WERI-Rb-1 (cell line): Measurements from ENCODE around the gene CDH4.
"Not testable (repeated sequence)": the region's sequence is repeated elsewhere in the genome, so short reads cannot be mapped to it uniquely, and the experiment has no call there.

Experiments
- DNase-seq: peaks from one replicate; pipeline ENCODE4 v3.0.0-alpha.2; 2020
- H3K27ac ChIP-seq: fragments of 250-450 bp; sonication (Bioruptor Pico); 2 replicates; pipeline ENCODE4 v1.5.1; 2020; ENCODE audit warnings: mild to moderate bottlenecking, moderate library complexity
- H3K27me3 ChIP-seq: fragments of 250-450 bp; sonication (Bioruptor Pico); 2 replicates; pipeline ENCODE4 v1.5.1; 2021; ENCODE audit warnings: mild to moderate bottlenecking, low read depth, moderate library complexity; ENCODE audit not compliant: insufficient read depth, severe bottlenecking
- H3K36me3 ChIP-seq: fragments of 250-450 bp; sonication (Bioruptor Pico); 2 replicates; pipeline ENCODE4 v1.5.1; 2020; ENCODE audit warnings: mild to moderate bottlenecking, moderate library complexity
- H3K4me3 ChIP-seq: 2 replicates; pipeline ENCODE4 v1.5.1; 2011; ENCODE audit warnings: low read depth, mild to moderate bottlenecking, control low read depth, low read length
- H3K9me3 ChIP-seq: fragments of 250-450 bp; sonication (Bioruptor Pico); 2 replicates; pipeline ENCODE4 v1.5.1; 2021; ENCODE audit warnings: mild to moderate bottlenecking, moderate library complexity; ENCODE audit not compliant: severe bottlenecking
- CTCF ChIP-seq: IDR thresholded peaks from 2 replicates; pipeline ENCODE4 v1.5.1; 2011; ENCODE audit warnings: low read depth, mild to moderate bottlenecking, control low read depth, inconsistent platforms, low read length

Gene CDH4

GRCh38 chr20:61422636-61423425 lies 170.8 kb downstream of the CDH4 start:
- Histone ChIP-seq H3K27ac (no peak overlapping the region), H3K36me3 (no peaks in the 10 kb centered on the region), H3K27me3 (peaks cover 85% of the 10 kb centered on the region), H3K4me3 (no peak overlapping the region), H3K9me3 (peaks cover 4% of the 10 kb centered on the region)
- no peak for DNase-seq
- no peak for TF ChIP-seq CTCF

GRCh38 chr20:61424011-61424627 lies 172.1 kb downstream of the CDH4 start:
- H3K4me3 ChIP-seq, result no peak overlapping the region
- no peaks in the 10 kb centered on the region for H3K36me3 ChIP-seq
- peaks cover 4% of the 10 kb centered on the region for H3K9me3 ChIP-seq
- TF ChIP-seq CTCF, result no peak
- H3K27ac ChIP-seq, result no peak overlapping the region
- DNase-seq, result no peak
- H3K27me3 ChIP-seq, result peaks cover 86% of the 10 kb centered on the region

- Histone ChIP-seq H3K27ac (no peak overlapping the region), H3K9me3 (peaks cover 4% of the 10 kb centered on the region), H3K4me3 (no peak overlapping the region), H3K36me3 (no peaks in the 10 kb centered on the region), H3K27me3 (peaks cover 84% of the 10 kb centered on the region)
- DNase-seq, result no peak
- TF ChIP-seq CTCF, result no peak
Observed at GRCh38 chr20:61424628-61425420, 172.8 kb downstream of the CDH4 start.

GRCh38 chr20:61425541-61425991 lies 173.5 kb downstream of the CDH4 start:
- peaks cover 86% of the 10 kb centered on the region for H3K27me3 ChIP-seq

GRCh38 chr20:61426352-61426751 lies 174.3 kb downstream of the CDH4 start:
- H3K4me3 ChIP-seq, result no peak overlapping the region
- no peak overlapping the region for H3K27ac ChIP-seq
- no peak for TF ChIP-seq CTCF
- H3K36me3 ChIP-seq, result no peaks in the 10 kb centered on the region
- DNase-seq, result no peak
- H3K27me3 ChIP-seq, result peaks cover 84% of the 10 kb centered on the region
- H3K9me3 ChIP-seq, result peaks cover 4% of the 10 kb centered on the region

More at GRCh38 chr20:61425541-61425991, 173.5 kb downstream of the CDH4 start:
- not testable (repeated sequence) for H3K9me3 ChIP-seq, DNase-seq, H3K27ac ChIP-seq, H3K4me3 ChIP-seq, H3K36me3 ChIP-seq
